Gastroesophageal sphincter (tissue), 3 donors: ENCODE measurements around the gene GNAI1.

Experiments
- CTCF ChIP-seq, 4 experiments: fragments of 200-600 bp in 2 of 4; fragments of 450-650 bp in 2 of 4; sonication (generic) in 1 of 4; IDR thresholded peaks; one replicate each; pipeline ENCODE4 v1.5.1; 2017 to 2019; ENCODE audit warnings: antibody characterized with exemption in 4 of 4, mild to moderate bottlenecking in 2 of 4, moderate library complexity in 2 of 4
- POLR2AphosphoS5 ChIP-seq: sonication (generic); formaldehyde crosslinking; IDR thresholded peaks from one replicate; pipeline ENCODE4 v1.6.1; 2017; ENCODE audit warnings: antibody characterized with exemption

GRCh38 chr7:80183900-80184685, 49.5 kb downstream of the GNAI1 start:
- TF ChIP-seq CTCF (IDR thresholded peaks at IDR 0.05) (no peak), POLR2AphosphoS5 (no peak)
